ENCODE results near the gene LRTM1.

The LRTM1 gene

DNA sequence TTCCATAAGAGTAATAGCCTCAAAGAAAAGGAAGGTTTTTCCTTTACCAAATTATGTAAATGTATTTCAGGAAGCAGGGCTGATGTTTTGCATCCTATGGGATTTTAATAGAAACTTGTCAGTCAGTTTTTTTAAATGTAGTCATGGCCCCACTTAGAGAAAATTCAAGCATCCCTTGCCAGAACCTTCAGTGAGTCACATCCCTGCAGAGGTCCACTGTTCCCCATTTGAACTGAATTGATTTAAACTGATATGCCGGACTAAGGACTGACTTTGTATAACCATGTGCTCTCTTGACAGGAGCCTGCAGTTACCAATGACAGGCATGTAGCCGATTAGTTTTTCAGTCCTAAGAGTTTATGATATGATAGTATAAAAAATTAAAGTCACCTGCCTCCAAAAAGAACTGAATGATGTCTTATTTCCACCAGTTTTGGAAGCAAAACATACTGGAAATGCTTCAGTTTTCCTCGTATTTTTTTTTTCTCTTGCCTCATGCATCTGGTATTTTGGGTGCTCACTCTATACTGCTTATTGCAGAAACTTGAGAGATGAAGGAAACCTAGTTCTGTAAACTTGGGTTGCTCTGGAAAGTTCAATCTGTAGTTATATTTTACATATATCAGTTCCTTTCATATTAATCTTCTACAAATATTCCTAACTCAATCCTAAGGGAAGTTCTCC is 30.7 kb downstream of the LRTM1 start:
- no peak overlapping the region for H3K27ac Mint-ChIP-seq
- DNase-seq = no peak
- no peak overlapping the region for H3K4me3 Mint-ChIP-seq
- no peak for ATAC-seq (replicated peaks)
- H3K27me3 Mint-ChIP-seq = no peaks in the 10 kb centered on the region
- no peaks in the 10 kb centered on the region for H3K36me3 Mint-ChIP-seq (ENCODE audit: insufficient read depth)
- no peaks in the 10 kb centered on the region for H3K4me1 Mint-ChIP-seq (ENCODE audit: low read depth in 2 of 2)
- peaks cover 0 to 8% of the 10 kb centered on the region in 2 donors for H3K9me3 Mint-ChIP-seq

DNA sequence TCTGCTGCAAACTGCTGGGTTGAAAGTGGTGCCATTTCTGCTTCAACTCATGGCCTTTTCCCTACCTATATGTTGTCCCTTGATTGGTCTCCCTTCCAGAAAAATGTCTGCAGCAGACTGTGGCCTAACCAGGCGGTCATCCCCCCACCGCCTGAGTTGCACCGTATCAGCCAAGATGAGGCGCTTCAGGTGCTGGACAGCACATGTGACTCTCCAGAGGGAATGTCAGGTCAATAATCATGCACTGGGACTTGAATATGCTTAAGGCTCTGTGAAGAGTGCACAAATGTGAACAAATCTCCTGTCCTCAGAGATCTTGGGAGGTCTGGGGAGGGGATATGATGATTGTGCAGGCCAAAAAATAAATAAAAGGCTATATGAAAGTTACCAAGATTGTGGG is 32.2 kb downstream of the LRTM1 start:
- no peaks in the 10 kb centered on the region for H3K36me3 Mint-ChIP-seq (ENCODE audit: insufficient read depth)
- DNase-seq (no peak), ATAC-seq (replicated peaks) (no peak)
- no peaks in the 10 kb centered on the region for H3K27me3 Mint-ChIP-seq
- H3K4me3 Mint-ChIP-seq = no peak overlapping the region
- no peak overlapping the region for H3K27ac Mint-ChIP-seq
- peaks cover 0 to 8% of the 10 kb centered on the region in 2 donors for H3K9me3 Mint-ChIP-seq
- no peaks in the 10 kb centered on the region for H3K4me1 Mint-ChIP-seq (ENCODE audit: low read depth in 2 of 2)

DNA sequence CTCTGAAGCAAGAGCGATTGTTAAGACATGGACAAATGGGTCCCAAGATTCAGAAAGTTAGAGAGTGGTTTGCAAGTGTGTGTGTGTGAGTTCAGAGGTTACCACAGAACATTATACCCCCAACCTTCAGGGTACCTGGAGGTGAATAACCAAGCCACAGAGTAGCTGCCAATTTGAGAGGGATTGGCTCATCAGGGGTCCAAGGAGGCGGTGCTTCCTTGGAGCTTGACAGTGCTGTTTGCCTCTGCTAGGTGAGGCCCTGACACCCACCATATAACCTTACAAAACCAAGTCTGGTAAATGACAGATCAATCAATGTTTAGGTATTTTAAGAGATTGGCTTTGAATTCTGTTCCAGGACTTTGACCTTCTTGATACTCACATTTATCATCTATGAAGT is 35.7 kb downstream of the LRTM1 start:
- Mint-ChIP-seq H3K4me1 (ENCODE audit: low read depth in 2 of 2) (no peaks in the 10 kb centered on the region), H3K27ac (no peak overlapping the region), H3K27me3 (no peaks in the 10 kb centered on the region)

DNA sequence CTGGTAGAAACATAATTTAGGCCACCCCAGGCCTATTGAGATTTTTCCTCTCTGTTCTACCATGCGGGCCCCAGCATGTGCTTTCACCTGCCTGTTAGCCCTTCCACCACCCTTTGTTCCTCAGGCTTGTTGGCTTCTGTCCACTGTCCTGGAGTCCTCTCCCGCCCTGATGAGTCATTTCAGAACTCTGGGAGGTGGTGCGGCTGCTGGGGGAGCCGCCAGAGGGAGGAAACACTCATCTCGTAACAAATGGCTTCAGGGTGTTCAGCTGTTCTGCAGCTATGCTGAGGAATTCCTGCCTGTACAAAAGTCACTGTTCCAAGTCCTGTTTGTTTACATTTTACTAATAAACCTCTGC is 36.3 kb downstream of the LRTM1 start:
- no peaks in the 10 kb centered on the region for H3K36me3 Mint-ChIP-seq (ENCODE audit: insufficient read depth)
- no peak for DNase-seq
- no peaks in the 10 kb centered on the region for H3K27me3 Mint-ChIP-seq
- H3K9me3 Mint-ChIP-seq = peaks cover 0 to 13% of the 10 kb centered on the region in 2 donors
- H3K4me3 Mint-ChIP-seq = no peak overlapping the region
- no peaks in the 10 kb centered on the region for H3K4me1 Mint-ChIP-seq (ENCODE audit: low read depth in 2 of 2)
- no peak overlapping the region for H3K27ac Mint-ChIP-seq
- no peak for ATAC-seq (replicated peaks)

More for the DNA sequence above, 35.7 kb downstream of the LRTM1 start:
- Mint-ChIP-seq H3K4me3 (no peak overlapping the region), H3K9me3 (peaks cover 0 to 13% of the 10 kb centered on the region in 2 donors), H3K36me3 (ENCODE audit: insufficient read depth) (no peaks in the 10 kb centered on the region)
- DNase-seq (no peak), ATAC-seq (replicated peaks) (no peak)

DNA sequence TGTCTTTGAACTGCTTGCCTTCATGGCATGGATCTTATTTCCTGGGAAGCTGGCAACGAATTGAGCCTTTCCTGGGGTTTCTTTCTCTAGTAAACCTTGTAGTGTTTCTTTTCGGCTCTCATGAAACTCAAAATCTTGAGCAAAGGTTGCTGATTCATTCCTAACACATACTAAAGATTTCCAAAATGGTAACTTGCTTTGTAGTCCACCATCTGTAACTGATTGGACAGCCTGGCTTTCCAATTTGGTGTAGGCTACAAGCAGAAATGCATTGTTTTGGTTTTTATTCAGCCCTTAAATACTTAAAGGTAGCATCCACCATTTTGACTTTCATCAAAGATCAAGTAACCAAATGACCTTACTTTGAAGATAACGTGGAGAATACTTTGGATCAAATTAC is 38.1 kb downstream of the LRTM1 start:
- ATAC-seq (replicated peaks) (no peak), DNase-seq (no peak)
- peaks cover 0 to 13% of the 10 kb centered on the region in 2 donors for H3K9me3 Mint-ChIP-seq
- no peaks in the 10 kb centered on the region for H3K27me3 Mint-ChIP-seq
- H3K4me3 Mint-ChIP-seq = no peak overlapping the region
- H3K4me1 Mint-ChIP-seq (ENCODE audit: low read depth in 2 of 2) = no peaks in the 10 kb centered on the region
- H3K27ac Mint-ChIP-seq = no peak overlapping the region
- no peaks in the 10 kb centered on the region for H3K36me3 Mint-ChIP-seq (ENCODE audit: insufficient read depth)

DNA sequence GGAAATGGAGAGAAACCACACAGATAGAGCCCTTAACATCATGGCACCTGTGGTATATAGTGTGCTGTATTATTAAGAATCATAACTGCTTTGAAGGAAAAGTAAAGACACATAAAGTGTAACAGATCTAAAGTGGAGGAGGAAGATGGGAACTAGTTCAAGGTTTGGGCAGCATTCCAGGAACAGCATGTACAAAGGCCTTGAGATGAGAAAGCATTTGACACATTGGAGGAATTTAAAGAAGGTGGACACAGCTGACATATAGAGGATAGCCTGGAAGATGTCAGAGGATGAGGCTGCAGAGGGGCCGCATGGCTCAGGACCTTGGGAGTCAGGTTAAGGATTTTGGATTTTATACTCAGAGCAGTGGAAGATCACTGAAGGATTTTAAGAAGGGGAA is 39.0 kb downstream of the LRTM1 start:
- Mint-ChIP-seq H3K27me3 (no peaks in the 10 kb centered on the region), H3K9me3 (peaks cover 0 to 12% of the 10 kb centered on the region in 2 donors), H3K27ac (no peak overlapping the region), H3K4me3 (no peak overlapping the region), H3K4me1 (ENCODE audit: low read depth in 2 of 2) (no peaks in the 10 kb centered on the region), H3K36me3 (ENCODE audit: insufficient read depth) (no peaks in the 10 kb centered on the region)
- DNase-seq (no peak), ATAC-seq (replicated peaks) (no peak)

DNA sequence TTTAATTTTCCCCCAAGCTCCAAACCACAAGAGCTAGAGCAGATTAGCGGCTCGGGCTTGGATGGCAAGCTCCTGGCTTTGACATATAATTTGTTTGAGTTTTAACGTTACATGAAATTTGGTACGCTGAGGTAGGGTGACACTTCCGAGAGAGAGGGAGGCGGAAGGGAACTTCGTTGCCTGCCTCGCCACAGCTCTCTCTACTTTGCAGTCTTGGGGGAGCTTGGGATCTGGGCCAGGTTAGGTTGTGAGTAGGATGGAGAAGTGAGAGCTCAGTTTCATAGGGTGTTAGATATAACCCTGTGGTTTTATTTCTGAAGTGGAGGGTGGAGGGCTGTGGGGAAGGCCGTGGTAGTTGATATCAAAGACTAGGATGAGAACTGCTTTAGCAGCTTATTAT is 39.7 kb downstream of the LRTM1 start:
- Mint-ChIP-seq H3K27ac (no peak overlapping the region), H3K36me3 (ENCODE audit: insufficient read depth) (no peaks in the 10 kb centered on the region), H3K4me3 (no peak overlapping the region), H3K9me3 (peaks cover 0 to 9% of the 10 kb centered on the region in 2 donors), H3K4me1 (ENCODE audit: low read depth in 2 of 2) (no peaks in the 10 kb centered on the region), H3K27me3 (no peaks in the 10 kb centered on the region)
- DNase-seq (no peak), ATAC-seq (replicated peaks) (no peak)

DNA sequence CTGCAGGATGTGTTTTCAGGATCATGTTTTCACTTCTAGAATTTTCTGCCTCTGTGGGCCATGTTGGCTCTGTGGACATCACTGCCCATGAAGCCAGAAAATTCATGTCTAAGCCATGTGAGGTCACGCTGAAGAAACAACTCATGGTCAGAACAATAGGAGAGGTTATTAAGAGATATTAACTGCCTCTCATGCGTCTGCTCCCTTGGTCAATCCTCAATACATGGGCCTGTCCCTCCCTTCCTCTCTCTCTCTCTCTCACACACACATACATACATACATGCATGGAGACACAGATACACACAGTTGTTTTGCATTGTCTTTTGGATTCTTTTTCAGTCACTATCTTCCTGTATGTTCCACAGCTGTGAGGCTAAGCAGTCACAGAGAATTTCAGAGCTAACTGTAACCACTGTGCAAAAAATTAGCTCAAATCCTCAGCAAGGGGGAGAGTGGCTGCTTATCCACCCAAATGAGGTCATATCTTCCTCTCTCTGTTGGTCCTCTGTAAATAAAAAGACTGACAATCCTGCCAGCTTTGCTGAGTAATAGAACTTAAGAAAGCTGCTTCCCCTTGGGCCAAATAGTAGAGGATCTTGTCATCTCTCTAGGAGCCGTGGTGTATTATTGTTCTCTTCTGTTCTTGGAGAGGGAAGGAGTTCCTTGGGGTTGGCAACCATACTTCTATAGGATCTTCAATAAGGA is 45.6 kb downstream of the LRTM1 start:
- no peaks in the 10 kb centered on the region for H3K4me1 Mint-ChIP-seq (ENCODE audit: low read depth in 2 of 2)
- no peaks in the 10 kb centered on the region for H3K36me3 Mint-ChIP-seq (ENCODE audit: insufficient read depth)
- H3K9me3 Mint-ChIP-seq = peaks cover 0 to 5% of the 10 kb centered on the region in 2 donors
- H3K27me3 Mint-ChIP-seq = no peaks in the 10 kb centered on the region
- no peak overlapping the region for H3K4me3 Mint-ChIP-seq
- ATAC-seq (replicated peaks) = no peak
- DNase-seq = no peak
- no peak overlapping the region for H3K27ac Mint-ChIP-seq

DNA sequence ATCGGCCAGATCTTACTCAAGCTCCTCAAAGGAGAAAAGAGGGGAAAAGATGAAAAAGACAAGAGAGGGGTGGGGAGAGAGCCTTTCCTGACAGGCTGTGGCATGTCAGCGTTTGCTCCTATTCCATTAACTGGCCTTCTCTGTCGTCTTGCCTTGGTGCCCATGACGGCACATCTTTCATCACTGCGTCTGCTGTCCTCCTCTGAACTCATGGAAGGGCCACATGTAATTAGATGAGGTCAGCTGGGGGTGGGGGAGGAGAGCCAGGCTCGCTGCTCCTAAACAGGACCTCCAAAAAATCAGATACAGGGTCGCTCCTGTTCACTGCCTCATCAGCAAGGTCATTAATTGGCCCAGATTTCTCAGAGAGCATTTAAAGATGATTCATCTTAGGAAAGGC is 49.7 kb downstream of the LRTM1 start:
- H3K9me3 Mint-ChIP-seq = peaks cover 2 to 5% of the 10 kb centered on the region in 2 donors
- H3K4me3 Mint-ChIP-seq = no peak overlapping the region
- no peaks in the 10 kb centered on the region for H3K27me3 Mint-ChIP-seq
- DNase-seq (no peak), ATAC-seq (replicated peaks) (no peak)
- no peak overlapping the region for H3K27ac Mint-ChIP-seq
- no peaks in the 10 kb centered on the region for H3K4me1 Mint-ChIP-seq (ENCODE audit: low read depth in 2 of 2)
- no peaks in the 10 kb centered on the region for H3K36me3 Mint-ChIP-seq (ENCODE audit: insufficient read depth)

DNA sequence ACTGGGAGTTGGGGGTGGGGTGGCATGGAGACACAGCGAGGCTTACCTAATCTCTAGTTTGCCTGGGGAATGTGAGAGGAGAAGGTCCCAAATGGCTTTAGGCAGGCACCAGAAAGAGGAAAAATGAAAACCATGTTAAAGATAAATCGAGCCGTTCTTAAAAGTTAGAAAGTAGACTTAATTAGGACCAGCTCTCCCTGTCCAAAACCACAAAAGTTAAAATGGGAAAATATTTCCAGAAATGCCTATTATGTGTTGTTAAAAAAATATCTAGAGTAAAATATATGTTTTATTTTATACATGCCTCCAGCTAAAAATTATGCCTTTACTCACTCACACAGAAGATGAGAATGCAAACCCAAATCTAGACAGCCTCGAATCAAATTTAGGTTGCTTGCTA is 50.1 kb downstream of the LRTM1 start:
- DNase-seq = no peak
- H3K36me3 Mint-ChIP-seq (ENCODE audit: insufficient read depth) = no peaks in the 10 kb centered on the region
- H3K4me3 Mint-ChIP-seq = no peak overlapping the region
- peaks cover 5 to 7% of the 10 kb centered on the region in 2 donors for H3K9me3 Mint-ChIP-seq
- ATAC-seq (replicated peaks) = no peak
- H3K4me1 Mint-ChIP-seq (ENCODE audit: low read depth in 2 of 2) = no peaks in the 10 kb centered on the region
- no peaks in the 10 kb centered on the region for H3K27me3 Mint-ChIP-seq
- no peak overlapping the region for H3K27ac Mint-ChIP-seq

DNA sequence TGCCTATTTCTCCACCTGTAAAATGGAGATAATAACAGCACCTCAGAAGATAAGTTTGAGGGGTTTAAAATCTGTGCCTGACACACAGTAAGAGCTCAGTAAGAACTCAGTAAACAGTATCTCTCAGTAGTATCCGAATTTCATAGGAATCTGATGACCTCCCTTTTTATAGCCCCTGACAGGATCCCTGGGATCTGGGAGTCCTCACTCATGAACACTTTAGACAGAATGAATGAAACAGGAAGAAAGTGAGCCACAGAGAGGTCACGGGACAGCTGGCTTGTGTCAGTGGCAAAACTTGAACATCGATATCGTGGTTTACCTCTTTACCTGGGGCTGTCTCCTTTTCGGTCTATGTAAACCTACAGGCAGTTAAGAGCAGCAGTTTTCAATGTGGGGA is 51.2 kb downstream of the LRTM1 start:
- no peaks in the 10 kb centered on the region for H3K36me3 Mint-ChIP-seq (ENCODE audit: insufficient read depth)
- no peak overlapping the region for H3K4me3 Mint-ChIP-seq
- no peak for ATAC-seq (replicated peaks)

DNA sequence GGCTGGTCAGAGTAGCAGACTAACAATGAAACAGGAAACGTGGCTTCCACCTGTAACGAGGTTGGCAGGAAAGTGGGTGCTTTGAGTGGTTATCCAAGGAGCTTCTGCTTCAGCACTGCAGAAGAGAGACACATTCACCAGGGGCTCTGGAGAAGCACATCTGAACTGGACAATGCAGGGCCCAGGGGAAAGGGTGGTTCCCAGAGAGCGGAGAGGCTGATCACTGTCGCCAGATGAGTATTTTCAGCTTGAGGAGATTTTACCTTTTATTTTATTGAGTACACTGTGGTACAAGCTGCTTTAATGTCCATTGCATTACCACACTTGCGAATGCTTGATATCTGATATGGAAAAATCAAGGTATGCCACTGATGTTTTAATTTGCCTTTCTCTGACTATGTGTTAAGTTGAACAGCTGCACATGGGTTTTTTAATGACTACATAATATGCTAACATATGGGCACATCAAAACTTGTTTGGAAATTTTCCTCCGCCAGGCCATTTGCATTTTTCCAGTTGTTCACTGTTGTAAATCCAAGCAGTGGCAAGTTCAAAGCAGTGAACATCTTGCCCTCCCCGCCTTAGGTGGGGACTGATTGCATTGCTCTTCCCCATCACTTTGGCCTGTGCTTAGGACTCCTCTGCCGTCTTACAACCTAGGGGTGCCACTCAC is 52.1 kb downstream of the LRTM1 start:
- no peaks in the 10 kb centered on the region for H3K4me1 Mint-ChIP-seq (ENCODE audit: low read depth in 2 of 2)
- H3K27me3 Mint-ChIP-seq = no peaks in the 10 kb centered on the region
- ATAC-seq (replicated peaks) = no peak
- H3K9me3 Mint-ChIP-seq = peaks cover 8 to 18% of the 10 kb centered on the region in 2 donors
- no peak overlapping the region for H3K4me3 Mint-ChIP-seq
- no peak overlapping the region for H3K27ac Mint-ChIP-seq
- no peak for DNase-seq
- H3K36me3 Mint-ChIP-seq (ENCODE audit: insufficient read depth) = no peaks in the 10 kb centered on the region

More for the DNA sequence above, 51.2 kb downstream of the LRTM1 start:
- Mint-ChIP-seq H3K4me1 (ENCODE audit: low read depth in 2 of 2) (no peaks in the 10 kb centered on the region), H3K27me3 (no peaks in the 10 kb centered on the region), H3K27ac (no peak overlapping the region), H3K9me3 (peaks cover 8 to 17% of the 10 kb centered on the region in 2 donors)
- no peak for DNase-seq

DNA sequence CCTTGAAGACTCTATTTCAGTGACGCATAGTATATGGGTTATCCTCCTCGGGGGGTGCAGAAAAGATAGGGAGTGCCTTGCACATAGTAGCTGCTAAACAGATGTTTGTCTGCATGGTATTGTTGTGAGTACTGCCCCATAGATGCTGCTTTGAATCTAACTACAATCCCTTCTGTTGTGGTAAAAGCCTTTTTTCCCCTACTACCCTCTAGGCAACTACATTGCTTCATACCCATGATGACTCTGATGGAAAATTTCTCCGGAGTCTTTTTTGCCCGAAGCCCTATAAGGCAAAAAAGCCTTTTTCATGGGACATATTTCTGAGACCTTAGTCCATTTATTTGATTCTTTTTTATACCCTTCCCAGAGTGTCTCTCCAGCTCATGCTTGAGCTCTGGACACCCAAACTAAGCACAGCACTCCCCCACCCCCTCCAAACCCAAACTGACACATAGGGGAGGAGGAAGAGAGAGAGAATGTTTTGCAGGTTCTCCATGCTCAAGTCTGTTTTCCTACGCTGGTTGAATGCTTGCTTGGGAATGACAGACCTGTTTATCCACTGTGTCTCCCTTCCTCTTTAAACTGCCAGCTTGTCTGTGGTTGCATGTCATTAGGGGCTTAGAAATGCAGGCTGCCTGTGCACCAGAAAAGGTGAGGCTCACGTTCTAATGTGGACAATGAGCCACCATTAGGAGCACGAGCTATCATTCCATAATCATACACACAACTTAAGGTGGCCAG is 52.9 kb downstream of the LRTM1 start:
- H3K4me1 Mint-ChIP-seq (ENCODE audit: low read depth in 2 of 2) = no peaks in the 10 kb centered on the region
- ATAC-seq (replicated peaks) (no peak), DNase-seq (no peak)
- H3K4me3 Mint-ChIP-seq = no peak overlapping the region
- H3K27me3 Mint-ChIP-seq = no peaks in the 10 kb centered on the region
- H3K9me3 Mint-ChIP-seq = peaks cover 8 to 18% of the 10 kb centered on the region in 2 donors
- no peak overlapping the region for H3K27ac Mint-ChIP-seq
- no peaks in the 10 kb centered on the region for H3K36me3 Mint-ChIP-seq (ENCODE audit: insufficient read depth)
